A673 (cell line): ENCODE data around the gene LCN6.

Experiments
- EZH2 ChIP-seq: fragments of 200-600 bp; sonication (generic); IDR thresholded peaks from 2 replicates; pipeline ENCODE4 v1.6.1; 2017; ENCODE audit warnings: borderline replicate concordance, low read depth, mild to moderate bottlenecking, mixed read lengths, antibody characterized with exemption, low read length; ENCODE audit not compliant: poor library complexity, severe bottlenecking
- TF ChIP-seq, protein P1 (sequence below): fragments of 300-800, 200-600 bp; sonication (generic); conservative IDR thresholded peaks from 2 replicates; pipeline ENCODE4 v1.5.1; 2017; ENCODE audit warnings: low read depth, mild to moderate bottlenecking, antibody characterized with exemption, low read length, moderate library complexity, mixed read lengths

DNA sequence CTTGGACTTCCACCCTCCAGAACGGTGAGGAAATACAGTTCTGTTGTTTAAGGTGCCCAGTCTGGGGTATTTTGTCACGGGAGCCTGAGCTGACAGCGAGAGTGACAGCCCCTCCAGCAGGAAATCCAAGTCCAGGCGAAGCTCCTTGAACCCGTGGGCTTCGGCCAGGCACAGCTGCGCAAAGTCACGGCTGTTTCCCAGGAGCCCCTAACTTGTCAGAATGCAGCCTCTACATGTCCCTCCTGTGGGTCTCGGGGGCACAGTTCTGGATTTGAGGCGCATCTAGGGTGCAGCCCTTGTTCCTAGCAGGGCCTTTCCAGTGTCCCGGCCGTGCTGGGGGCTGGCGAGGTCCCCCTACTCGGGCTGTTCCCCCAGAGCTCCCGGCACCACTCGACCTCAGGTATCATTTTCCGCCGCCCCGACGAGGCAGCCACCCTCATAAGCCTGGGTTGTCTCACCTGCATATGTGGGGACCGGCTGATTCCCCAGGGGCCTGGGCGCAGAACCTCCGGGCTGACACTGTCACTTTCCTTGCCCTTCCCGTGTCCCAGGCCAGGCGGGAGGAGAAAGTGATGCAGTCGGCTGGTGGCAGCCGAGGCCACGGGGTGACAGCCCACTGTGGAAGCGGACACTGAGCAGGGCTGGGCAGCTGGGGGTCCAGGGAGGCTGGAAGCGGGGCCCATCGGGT, 5.2 kb upstream of the LCN6 start:
- TF ChIP-seq EZH2 = no peak
- TF ChIP-seq, protein P1, sequence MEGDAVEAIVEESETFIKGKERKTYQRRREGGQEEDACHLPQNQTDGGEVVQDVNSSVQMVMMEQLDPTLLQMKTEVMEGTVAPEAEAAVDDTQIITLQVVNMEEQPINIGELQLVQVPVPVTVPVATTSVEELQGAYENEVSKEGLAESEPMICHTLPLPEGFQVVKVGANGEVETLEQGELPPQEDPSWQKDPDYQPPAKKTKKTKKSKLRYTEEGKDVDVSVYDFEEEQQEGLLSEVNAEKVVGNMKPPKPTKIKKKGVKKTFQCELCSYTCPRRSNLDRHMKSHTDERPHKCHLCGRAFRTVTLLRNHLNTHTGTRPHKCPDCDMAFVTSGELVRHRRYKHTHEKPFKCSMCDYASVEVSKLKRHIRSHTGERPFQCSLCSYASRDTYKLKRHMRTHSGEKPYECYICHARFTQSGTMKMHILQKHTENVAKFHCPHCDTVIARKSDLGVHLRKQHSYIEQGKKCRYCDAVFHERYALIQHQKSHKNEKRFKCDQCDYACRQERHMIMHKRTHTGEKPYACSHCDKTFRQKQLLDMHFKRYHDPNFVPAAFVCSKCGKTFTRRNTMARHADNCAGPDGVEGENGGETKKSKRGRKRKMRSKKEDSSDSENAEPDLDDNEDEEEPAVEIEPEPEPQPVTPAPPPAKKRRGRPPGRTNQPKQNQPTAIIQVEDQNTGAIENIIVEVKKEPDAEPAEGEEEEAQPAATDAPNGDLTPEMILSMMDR = no peak
